Measurements from ENCODE around the gene GDI1.
A peak's percentile ranks its signal among the peaks of the same experiment; 100 is the strongest.

GDI1 gene

DNA sequence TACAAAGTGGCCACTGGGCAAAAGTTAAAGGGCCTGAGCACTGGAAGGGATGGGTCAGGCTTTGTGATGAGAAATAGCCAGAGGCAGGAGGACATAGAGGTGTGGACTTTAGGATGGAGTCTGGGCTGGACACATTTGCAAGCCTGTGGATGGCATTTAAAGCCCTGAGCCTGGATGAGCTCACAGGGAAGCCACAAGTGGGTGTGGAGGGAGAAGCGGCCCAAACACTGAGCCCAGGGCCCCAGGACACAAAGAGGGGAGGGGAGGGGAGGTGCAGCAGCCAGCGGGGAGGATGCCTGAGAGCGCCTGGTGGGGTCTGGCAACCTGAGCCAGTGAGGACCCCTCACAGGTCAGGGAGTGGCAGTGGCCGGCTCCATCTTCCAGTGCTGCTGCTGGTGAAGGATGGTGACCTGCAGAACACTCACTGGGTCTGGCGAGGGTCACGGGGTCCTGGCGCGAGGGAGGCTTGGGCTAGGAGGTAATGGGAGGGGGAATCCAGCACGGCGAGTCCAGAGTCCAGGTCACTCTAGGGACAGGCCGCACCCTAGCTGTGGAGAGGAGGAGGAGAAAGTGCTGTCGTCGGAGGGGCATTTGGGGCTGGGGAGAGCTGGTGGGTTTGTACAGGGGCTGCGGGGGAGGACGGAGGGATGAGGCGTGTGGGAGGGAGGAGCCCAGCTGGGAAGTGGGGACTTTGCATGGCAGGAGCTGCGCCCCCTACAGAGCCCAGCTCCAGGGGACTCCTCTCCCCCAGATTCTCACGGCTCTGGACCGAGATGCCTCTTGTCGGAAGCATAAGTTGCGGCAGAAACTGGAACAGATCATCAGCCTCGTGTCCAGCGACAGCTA, 35.1 kb downstream of the GDI1 start:
- Mint-ChIP-seq H3K36me3 (ENCODE audit: low read depth) (peaks cover 28% of the 10 kb centered on the region), H3K9me3 (peaks cover 9% of the 10 kb centered on the region), H3K4me1 (peaks cover 4% of the 10 kb centered on the region), H3K27me3 (ENCODE audit: low read depth) (no peaks in the 10 kb centered on the region), H3K27ac (no peak overlapping the region), H3K4me3 (no peak overlapping the region)
- TF ChIP-seq, protein P1, sequence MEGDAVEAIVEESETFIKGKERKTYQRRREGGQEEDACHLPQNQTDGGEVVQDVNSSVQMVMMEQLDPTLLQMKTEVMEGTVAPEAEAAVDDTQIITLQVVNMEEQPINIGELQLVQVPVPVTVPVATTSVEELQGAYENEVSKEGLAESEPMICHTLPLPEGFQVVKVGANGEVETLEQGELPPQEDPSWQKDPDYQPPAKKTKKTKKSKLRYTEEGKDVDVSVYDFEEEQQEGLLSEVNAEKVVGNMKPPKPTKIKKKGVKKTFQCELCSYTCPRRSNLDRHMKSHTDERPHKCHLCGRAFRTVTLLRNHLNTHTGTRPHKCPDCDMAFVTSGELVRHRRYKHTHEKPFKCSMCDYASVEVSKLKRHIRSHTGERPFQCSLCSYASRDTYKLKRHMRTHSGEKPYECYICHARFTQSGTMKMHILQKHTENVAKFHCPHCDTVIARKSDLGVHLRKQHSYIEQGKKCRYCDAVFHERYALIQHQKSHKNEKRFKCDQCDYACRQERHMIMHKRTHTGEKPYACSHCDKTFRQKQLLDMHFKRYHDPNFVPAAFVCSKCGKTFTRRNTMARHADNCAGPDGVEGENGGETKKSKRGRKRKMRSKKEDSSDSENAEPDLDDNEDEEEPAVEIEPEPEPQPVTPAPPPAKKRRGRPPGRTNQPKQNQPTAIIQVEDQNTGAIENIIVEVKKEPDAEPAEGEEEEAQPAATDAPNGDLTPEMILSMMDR (IDR thresholded peaks at IDR 0.05; ENCODE audit: unreplicated experiment in 3 of 3) = no peak

DNA sequence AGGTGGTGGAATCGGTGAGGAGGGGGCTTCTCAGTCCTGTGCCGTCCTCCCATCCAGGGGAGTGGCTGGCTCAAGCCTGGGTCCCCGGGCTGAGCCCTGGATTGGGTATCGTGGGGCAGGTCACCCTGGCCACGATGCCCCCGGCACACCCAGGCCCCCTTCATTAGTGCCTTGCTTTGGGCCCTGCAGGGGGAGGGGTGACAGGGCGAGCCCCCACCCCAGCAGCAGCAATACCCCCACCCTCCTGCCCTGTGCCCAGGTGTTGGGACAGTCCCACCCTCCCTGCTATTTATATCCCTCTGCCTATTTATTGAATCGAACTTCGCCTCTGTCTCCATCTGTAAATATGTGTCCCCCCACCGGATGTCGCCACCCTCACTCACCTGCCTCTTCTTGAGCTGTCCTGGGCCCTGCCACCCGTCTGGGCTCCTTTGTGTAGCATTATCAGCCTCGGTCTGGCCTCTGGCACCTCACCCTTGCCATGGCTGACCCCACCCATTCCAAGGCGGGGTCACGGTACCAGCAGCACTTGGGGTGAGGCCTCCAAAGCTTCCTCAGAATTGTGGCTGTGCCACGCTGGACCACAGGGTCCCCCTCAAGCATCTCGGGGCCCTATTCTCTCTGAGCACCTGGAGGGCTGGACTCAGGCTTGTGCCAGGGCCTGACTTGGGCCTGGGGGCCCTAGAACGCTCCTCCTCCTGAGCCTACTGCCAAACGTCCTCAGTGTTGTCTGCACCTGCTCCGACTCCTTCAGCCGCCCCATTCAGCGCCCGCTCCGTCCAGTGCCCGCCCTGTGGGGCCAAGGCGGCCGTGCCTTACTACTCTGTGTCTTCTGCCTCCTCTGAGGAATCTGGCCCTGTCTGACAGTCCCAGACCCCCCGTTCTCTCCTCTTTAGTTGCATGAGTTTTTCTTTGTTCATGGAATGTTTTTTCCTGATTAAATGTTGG, 36.0 kb downstream of the GDI1 start:
- H3K27me3 Mint-ChIP-seq (ENCODE audit: low read depth) = no peaks in the 10 kb centered on the region
- no peak overlapping the region for H3K27ac Mint-ChIP-seq
- peaks cover 4% of the 10 kb centered on the region for H3K4me1 Mint-ChIP-seq
- TF ChIP-seq, protein P1 (IDR thresholded peaks at IDR 0.05; ENCODE audit: unreplicated experiment in 3 of 3) = no peak
- peaks cover 28% of the 10 kb centered on the region for H3K36me3 Mint-ChIP-seq (ENCODE audit: low read depth)
- H3K9me3 Mint-ChIP-seq = peaks cover 9% of the 10 kb centered on the region
- no peak overlapping the region for H3K4me3 Mint-ChIP-seq

DNA sequence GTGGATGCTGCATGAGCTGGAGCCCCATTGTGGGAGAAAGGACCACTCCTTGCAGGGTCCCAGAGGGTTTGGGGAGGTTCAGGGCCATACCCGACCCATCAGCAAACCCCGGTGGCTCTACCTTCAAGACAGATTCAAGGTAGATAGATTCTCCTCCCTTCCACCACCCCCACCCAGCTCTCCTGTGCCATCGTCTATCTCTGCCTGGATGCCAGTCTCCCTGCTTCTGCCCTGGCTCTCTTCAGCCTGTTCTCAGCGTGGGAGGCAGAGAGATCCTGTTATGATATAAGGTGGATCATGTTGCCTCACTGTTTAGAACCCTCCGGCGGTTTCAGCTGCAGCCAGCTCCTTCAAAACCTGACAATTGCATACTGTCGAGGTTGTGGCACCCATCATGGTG, 36.7 kb downstream of the GDI1 start:
- Mint-ChIP-seq H3K9me3 (peaks cover 9% of the 10 kb centered on the region), H3K27ac (no peak overlapping the region), H3K36me3 (ENCODE audit: low read depth) (peaks cover 28% of the 10 kb centered on the region), H3K4me1 (peaks cover 4% of the 10 kb centered on the region), H3K4me3 (no peak overlapping the region), H3K27me3 (ENCODE audit: low read depth) (no peaks in the 10 kb centered on the region)
- TF ChIP-seq, protein P1 (IDR thresholded peaks at IDR 0.05; ENCODE audit: unreplicated experiment in 3 of 3) = no peak

DNA sequence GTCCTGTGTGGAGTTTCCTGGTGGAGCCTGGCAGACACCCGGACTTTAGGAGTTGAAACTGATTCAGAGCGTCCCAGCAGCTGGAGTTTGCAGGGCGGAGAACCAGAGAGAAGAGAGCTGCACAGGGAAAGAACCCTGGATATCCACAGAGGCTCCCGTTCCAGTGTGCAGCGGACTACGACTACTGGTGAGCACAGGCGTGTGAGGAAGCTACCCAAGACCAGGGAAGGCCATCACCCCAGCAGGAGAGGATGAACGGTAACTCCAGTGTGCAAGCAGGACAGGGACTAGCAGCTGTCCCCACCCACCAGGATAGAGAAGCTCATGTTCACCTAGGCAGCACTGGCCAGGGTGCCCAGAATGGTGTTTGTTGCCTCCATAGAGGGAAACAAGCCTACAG, 39.9 kb downstream of the GDI1 start:
- peaks cover 4% of the 10 kb centered on the region for H3K4me1 Mint-ChIP-seq
- H3K9me3 Mint-ChIP-seq = peaks cover 16% of the 10 kb centered on the region
- peak overlapping the region; percentile 11 to 70 (median 57) for H3K4me3 Mint-ChIP-seq
- H3K36me3 Mint-ChIP-seq (ENCODE audit: low read depth) = peaks cover 18% of the 10 kb centered on the region
- H3K27me3 Mint-ChIP-seq (ENCODE audit: low read depth) = no peaks in the 10 kb centered on the region
- H3K27ac Mint-ChIP-seq = no peak overlapping the region
- TF ChIP-seq, protein P1 (IDR thresholded peaks at IDR 0.05; ENCODE audit: unreplicated experiment in 3 of 3) = no peak

DNA sequence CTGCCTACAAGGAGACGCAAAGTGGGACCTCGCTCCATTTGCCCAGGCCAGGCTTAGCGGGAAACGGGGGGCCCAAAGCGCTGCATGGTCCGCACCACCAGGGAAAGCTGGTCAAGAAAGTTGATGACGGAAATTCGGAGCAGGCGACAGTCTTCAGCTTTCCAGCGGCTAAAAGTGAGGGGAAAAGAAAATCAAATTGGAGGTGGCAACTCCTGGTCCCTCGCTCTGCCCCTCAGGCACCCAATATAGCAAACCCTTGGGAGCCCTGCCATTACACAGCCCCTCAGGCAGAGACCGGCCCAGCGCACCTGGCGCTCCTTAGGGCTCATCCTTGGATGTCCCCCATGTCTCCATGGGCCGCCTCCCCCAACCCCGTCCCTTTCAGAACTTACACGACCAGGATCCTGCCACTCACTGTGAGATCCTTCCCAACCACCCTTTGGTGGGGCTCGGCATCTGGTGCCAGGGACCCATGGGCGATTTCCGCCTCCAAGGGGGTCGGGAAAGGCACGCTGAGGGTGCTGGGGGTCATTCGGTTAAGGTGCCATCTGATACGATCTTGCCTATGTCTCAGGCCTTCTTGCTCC, 41.0 kb downstream of the GDI1 start:
- Mint-ChIP-seq H3K27me3 (ENCODE audit: low read depth) (peaks cover 3% of the 10 kb centered on the region), H3K4me3 (peak overlapping the region; percentile 83 to 87 (median 86)), H3K27ac (peak overlapping the region in 2 of 3 experiments; percentile 64 to 77), H3K36me3 (ENCODE audit: low read depth) (peaks cover 21% of the 10 kb centered on the region), H3K9me3 (peaks cover 19% of the 10 kb centered on the region), H3K4me1 (peaks cover 4% of the 10 kb centered on the region)
- TF ChIP-seq, protein P1 (IDR thresholded peaks at IDR 0.05; ENCODE audit: unreplicated experiment in 3 of 3) = no peak
